ENCODE data around the gene ADCY4. TPM values are rescaled to one million over a fixed set of nuclear protein-coding genes. Genes with fewer than 3 reads are reported as not detected.

The ADCY4 gene
- total RNA-seq, 1 donor from 2014 or later, result 29.0 TPM

DNA sequence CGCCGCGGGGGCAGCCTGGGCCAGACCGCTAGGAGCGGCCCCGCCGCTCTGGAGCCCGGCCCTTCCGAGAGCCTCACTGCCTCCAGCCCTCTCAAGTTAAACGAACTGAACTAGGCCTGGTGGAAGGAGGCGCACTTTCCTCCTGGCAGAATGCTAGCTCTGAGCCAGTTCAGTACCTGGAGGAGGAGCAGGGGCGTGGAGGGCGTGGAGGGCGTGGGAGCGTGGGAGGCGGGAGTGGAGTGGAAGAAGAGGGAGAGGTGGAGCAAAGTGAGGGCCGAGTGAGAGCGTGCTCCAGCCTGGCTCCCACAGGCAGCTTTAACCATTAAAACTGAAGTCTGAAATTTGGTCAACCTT is 18.3 kb downstream of the ADCY4 start:
- no peak for DNase-seq (ENCODE audit: low spot score)

DNA sequence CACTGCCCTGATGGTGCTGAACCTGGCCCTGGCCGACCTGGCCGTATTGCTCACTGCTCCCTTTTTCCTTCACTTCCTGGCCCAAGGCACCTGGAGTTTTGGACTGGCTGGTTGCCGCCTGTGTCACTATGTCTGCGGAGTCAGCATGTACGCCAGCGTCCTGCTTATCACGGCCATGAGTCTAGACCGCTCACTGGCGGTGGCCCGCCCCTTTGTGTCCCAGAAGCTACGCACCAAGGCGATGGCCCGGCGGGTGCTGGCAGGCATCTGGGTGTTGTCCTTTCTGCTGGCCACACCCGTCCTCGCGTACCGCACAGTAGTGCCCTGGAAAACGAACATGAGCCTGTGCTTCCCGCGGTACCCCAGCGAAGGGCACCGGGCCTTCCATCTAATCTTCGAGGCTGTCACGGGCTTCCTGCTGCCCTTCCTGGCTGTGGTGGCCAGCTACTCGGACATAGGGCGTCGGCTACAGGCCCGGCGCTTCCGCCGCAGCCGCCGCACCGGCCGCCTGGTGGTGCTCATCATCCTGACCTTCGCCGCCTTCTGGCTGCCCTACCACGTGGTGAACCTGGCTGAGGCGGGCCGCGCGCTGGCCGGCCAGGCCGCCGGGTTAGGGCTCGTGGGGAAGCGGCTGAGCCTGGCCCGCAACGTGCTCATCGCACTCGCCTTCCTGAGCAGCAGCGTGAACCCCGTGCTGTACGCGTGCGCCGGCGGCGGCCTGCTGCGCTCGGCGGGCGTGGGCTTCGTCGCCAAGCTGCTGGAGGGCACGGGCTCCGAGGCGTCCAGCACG is 18.9 kb downstream of the ADCY4 start:
- peak; percentile 51 for DNase-seq (ENCODE audit: low spot score)

DNA sequence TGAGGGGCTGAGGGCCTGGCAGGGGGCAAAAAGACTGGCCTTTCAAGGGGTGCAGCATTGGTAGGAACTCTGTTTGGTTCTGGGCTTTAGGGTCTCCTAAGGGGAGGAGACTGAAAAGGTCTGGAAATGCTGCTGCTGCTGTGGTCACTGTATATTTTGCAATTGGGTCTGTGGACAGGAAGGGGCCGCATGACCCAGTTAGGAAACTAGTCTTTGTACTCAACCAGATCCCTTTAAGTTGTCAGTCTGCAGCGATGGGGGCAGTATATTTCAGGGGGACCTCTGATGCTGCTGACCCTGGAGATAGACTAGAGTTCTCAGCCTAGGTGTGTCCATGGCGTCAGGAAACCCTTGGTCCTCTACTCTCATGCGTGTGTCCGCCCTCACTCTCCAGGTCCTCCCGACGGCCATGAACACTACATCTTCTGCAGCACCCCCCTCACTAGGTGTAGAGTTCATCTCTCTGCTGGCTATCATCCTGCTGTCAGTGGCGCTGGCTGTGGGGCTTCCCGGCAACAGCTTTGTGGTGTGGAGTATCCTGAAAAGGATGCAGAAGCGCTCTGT is 19.5 kb downstream of the ADCY4 start:
- no peak for DNase-seq (ENCODE audit: low spot score)

DNA sequence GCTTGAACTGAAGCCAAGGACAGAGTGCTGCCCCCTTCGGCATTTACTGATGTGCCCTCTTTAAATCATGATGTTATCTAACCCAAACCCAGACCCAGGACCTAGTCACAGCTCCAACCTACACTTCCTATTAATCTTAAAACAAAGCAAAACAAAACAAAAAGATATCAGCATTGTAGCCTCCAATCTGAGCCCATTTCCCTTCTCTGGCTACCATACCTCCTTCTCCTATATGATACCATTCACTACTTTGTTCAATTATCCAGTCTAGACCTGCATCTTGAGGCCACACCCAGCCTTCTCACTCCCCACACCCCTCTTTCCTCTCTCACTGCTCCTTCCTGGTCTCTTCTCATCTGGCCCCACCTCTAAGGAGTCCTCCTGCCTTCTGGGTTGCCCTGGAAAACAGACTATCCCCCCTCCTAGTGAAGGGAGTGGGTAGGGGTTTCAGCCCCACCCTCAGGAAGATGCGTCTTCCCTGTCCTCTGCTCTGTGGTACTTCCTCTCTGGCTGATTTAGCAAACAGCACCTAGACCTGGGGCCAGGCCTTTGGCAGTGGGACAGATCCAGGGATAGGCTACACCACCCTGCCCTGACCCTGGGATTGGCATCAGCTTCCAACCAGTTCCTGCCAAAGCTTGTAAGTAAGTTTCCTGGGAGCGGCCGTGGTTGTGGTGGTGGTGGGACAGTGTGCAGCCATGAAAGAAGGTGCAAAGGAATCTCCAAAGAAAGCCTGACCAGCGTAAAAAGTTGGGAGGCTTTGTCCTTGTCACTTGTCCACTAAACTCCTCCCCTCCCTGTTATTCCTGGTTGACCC is 20.3 kb downstream of the ADCY4 start:
- no peak for DNase-seq (ENCODE audit: low spot score)

DNA sequence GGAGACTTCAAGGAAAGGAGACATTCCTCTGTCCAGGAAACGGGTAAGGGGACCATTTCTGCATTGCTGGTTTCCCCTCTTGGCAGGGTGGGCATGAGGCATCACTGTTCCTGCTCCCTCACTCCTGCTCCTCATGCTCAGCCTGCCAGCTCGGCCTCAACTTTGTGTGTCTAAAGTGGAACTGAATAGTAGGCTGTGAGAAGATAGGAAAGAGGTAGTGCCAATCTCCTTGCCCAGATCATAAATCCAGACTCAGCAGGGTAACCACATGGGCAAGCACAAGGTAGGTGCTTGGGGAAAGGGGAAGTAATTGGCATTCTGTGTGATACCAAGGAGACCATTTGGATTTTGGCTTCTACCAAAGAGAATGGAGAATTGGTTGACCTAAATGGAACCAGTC is 21.0 kb downstream of the ADCY4 start:
- DNase-seq (ENCODE audit: low spot score), result no peak

DNA sequence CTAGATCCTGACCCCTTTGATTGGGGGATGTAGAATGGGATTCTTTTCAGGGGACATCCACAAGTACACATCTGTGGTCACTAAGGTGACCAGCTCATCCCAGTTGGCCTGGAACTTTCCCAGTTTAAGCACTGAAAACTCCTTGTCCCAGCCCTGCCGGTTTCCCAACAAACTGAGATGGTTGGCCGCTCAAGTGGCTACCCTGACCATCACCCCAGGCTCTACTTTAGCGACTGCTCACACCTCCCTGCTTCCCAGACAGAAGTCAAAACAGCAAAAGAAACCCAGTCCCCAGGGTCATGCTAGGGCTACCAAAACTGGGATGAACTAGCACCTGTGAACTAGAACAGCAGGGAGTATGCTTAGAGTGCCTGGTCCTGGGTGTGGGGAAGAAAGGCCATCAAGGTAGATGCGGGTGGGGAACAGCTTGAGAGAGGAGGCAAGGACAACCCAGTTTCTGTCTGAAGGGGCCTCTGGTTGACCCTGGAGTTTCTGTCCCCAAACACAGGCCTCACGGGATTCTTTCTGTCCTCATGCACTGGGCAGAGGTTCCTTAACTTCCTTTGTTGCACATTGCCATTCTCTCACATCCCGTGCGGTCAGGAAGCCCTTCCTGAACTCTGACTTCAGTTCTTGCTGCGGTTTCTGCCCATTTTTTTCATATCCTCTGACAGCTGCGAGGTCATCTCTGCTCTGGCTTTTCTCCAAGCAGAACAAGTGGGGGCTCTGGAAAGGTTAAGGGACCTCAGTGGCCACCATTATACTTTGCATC is 21.9 kb downstream of the ADCY4 start:
- no peak for DNase-seq (ENCODE audit: low spot score)

DNA sequence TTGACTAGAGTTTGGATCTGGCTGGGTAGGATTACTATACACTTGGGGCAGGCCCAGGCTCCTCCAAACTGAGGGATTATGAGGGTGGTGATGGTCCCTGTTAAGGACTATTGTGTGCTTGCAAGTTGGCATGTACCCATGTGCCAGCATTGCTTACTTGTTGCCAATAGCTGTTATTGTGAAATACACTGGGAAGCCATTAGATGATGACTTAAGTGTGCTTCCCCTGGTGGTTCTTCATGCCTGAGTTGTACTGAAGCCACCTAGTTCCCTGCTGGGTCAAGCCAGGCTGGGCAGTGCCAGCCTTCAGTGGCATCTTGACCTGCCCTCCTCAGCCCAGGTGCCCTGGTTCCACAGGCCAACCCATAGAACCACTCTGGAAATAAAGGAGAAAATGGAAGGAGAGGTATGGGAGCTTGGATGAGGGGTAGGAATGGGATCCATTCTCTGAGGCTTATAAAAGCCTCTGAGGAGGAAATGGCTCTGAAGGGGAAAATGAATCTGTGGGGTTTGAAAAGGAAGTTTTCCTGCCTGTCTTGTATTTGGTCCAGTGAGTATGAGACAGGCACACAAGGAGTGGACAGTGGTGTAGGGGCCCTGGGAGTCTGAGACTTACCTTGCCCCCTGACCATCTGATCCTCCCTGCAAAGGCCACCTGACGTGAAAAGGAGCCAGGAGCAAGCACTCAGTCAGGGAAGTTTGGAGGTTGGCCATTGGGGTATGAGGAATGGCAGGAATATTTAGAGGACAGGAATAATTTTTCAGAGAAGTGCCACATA is 22.8 kb downstream of the ADCY4 start:
- no peak for DNase-seq (ENCODE audit: low spot score)

DNA sequence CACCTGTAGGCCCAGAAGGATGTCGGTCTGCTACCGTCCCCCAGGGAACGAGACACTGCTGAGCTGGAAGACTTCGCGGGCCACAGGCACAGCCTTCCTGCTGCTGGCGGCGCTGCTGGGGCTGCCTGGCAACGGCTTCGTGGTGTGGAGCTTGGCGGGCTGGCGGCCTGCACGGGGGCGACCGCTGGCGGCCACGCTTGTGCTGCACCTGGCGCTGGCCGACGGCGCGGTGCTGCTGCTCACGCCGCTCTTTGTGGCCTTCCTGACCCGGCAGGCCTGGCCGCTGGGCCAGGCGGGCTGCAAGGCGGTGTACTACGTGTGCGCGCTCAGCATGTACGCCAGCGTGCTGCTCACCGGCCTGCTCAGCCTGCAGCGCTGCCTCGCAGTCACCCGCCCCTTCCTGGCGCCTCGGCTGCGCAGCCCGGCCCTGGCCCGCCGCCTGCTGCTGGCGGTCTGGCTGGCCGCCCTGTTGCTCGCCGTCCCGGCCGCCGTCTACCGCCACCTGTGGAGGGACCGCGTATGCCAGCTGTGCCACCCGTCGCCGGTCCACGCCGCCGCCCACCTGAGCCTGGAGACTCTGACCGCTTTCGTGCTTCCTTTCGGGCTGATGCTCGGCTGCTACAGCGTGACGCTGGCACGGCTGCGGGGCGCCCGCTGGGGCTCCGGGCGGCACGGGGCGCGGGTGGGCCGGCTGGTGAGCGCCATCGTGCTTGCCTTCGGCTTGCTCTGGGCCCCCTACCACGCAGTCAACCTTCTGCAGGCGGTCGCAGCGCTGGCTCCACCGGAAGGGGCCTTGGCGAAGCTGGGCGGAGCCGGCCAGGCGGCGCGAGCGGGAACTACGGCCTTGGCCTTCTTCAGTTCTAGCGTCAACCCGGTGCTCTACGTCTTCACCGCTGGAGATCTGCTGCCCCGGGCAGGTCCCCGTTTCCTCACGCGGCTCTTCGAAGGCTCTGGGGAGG is 23.9 kb downstream of the ADCY4 start, which contains the start of gene LTB4R:
Gene LTB4R, plus strand, starts transcription at position 857 of the 959 bp plus-strand sequence. CDS start 4,150 bp downstream, outside the sequence.
- peak; percentile 66 for DNase-seq (ENCODE audit: low spot score)

DNA sequence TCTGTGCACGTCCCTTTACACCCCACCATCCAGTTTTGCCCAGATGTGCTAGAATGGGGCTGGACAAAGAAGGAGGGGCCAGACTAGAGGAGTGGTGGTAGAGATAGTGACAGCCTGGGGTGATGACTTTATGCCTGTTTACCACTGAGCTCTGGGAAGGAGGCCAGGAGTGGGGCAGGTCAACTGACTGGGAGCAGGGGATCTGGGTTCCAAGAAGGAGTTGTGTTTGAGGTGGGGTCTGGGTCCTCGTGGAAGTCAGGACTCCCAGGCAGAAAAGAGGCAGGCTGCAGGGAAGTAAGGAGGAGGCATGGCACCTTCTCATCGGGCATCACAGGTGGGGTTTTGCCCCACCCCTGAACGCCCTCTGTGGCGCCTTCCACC is 24.6 kb downstream of the ADCY4 start:
- peak; percentile 41 for DNase-seq (ENCODE audit: low spot score)

DNA sequence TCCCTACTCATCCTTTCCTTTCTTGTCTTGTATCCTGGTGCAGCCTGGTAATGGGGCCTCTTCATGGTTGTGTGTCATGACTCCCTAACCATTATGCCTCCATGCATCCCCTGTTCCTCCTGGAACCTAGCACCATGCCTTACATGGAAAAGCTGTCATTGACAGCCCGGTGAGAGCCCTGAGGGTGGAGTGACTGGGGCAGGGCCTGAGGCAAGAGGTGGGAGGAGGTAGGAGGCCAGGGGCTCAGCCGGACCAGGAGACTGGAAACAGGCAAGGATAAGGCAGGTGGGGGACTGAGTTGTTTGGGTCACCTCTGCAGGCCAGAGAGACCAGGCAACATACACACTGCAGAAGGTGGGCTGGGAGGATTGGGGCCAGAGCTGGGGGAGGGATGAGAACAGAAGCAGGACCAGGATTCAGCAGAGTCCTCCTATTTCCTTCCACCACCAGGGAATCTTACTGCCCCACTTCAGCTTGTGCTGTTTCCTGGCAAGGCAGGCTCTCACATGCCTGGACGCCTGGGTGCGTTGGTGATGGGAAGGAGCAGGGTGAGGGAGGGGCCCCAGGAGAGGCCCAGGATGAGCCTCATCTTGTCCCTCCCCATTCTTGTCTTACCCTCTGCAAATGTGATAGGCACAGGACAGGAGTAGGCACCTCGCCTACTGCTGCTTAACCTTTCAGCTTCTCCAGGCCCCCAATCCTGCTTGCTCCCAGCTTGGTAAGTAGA is 25.2 kb downstream of the ADCY4 start, which contains the start of gene LTB4R2:
Gene LTB4R2, plus strand, starts transcription at position 603 of the 727 bp plus-strand sequence. CDS start 525 bp downstream, outside the sequence.
- DNase-seq (ENCODE audit: low spot score), result no peak

DNA sequence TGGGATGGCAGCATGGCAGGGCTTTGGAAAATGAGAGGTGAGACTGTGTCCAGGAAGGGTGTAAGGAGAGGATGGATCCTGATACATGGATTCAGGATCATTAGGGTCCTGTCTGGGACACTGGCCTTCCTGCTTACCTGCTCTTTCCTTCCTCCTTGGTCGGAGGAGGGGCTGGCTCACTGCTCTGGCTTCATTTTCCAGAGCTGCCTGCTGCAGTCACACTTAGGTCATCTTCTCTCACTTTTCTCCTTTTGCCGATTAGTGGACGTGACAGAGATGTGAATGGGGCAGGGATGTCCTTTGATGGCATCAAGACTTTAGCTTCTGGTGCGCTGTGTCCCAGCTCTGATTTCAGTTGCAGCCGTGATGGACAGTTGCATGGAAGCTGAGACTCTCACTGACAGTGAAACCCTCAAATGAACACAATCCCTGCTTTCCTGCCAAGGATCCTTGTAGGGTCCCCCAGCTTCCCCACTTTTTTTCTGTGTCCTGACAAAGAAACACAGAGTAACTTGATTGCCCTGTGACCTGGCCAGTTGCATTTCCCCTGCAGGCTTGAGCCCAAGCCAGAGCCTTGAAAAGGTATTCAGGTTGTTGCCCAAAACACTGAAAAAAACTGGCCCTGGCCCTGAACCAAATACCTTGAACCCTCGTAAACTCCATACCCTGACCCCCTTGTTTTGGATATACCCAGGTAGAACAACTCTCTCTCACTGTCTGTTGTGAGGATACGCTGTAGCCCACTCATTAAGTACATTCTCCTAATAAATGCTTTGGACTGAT is 26.3 kb downstream of the ADCY4 start:
- DNase-seq (ENCODE audit: low spot score), result no peak

DNA sequence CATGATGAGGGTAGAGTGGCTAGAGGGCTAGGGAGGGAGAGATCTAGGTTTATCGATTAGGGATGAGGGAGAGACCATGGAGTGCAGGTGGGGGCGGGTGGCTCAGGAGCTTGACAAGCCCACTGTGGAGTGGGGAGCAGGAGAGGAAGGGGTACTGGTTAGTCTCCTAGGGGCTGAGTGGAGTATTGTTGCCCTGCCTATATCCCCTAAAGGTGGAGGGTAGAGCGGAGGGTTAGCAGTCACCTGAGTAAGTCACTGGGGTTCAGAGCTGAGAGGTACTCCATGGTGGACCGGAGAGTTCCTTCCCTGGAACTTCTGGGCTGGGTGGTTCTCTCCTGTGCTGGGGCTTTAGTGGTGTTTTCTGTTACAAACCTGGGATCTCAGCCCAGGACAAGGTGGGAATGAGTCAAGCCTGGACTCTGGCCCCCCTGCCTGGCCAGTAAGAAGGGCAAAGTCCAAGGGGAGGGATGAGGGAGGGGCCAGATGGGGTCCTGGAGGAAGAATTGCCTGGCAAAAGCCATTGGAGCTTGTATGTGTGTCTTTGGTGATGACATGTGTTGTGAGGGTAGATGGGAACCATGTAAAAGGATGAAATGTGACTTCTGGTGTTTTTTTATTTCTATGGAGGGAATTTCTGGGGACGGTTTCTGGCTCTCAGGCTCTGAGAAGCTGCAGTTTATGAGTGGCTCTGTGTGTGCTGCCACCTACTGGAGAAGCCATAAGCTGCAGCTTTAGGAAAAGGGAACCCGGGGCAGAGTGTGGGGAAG is 27.1 kb downstream of the ADCY4 start, which contains the start of gene CIDEB:
Gene CIDEB, minus strand, starts transcription at position 403 of the 767 bp plus-strand sequence. Its CDS starts 119 bp downstream, at position 284.
- peak; percentile 76 for DNase-seq (ENCODE audit: low spot score)

DNA sequence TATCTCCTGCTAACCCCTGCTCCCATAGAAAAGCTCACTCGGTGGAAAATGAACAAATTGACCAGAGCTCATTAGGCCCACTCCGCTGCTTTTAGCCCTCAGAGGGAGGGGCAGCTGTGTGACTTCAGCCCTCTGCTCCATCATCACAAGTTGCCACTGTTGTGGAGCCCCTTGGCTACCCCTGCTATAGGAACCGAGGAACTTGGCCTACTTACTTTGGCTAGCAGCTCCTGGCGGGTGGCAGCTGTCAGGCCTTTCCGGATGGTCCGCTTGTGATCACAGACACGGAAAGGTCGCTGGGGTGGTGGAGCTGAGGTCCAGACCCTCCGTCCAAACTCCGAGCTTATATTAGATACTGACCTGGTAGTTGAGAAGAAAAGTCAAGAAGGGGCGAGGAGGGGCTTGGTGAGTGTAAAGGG is 27.7 kb downstream of the ADCY4 start:
- DNase-seq (ENCODE audit: low spot score), result no peak

DNA sequence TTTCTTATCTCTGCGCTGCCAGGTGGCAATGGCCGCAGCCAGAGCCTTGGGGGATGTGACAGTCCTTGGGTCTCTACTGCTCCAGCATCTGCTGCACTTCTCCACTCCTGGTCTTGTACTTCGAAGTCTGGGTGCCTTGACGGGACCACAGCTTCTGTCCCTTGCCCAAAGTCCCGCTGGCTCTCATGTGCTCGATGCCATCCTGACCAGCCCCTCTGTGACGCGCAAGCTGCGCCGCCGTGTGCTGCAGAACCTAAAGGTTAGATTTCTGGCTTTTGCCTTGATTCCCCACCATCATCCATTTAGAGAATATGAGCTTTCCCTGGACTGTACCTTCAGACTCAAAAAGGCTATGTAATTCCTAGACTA is 30.9 kb downstream of the ADCY4 start:
- no peak for DNase-seq (ENCODE audit: low spot score)

DNA sequence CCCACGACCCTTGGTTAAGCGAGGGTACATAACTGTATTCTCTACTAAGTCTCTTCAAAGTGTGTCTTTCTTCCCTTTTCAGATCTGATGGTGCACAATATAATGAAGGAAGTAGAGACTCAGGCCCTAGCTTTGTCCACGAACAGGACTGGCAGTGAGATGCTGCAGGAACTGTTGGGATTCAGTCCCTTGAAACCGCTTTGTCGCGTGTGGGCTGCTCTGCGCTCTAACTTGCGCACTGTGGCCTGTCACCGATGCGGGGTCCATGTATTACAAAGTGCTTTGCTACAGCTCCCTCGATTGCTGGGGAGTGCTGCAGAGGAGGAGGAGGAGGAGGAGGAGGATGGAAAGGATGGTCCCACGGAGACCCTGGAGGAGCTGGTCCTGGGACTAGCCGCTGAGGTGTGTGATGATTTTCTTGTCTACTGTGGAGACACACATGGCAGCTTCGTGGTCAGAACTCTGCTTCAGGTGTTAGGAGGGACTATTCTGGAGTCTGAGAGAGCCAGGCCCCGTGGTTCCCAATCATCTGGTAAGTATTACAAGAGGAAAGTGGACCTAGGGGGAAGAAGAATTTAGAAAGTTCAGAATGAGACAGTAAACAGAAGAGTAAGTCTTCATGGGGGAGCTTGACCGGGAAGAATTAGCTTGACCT is 34.4 kb downstream of the ADCY4 start:
- DNase-seq (ENCODE audit: low spot score), result no peak

DNA sequence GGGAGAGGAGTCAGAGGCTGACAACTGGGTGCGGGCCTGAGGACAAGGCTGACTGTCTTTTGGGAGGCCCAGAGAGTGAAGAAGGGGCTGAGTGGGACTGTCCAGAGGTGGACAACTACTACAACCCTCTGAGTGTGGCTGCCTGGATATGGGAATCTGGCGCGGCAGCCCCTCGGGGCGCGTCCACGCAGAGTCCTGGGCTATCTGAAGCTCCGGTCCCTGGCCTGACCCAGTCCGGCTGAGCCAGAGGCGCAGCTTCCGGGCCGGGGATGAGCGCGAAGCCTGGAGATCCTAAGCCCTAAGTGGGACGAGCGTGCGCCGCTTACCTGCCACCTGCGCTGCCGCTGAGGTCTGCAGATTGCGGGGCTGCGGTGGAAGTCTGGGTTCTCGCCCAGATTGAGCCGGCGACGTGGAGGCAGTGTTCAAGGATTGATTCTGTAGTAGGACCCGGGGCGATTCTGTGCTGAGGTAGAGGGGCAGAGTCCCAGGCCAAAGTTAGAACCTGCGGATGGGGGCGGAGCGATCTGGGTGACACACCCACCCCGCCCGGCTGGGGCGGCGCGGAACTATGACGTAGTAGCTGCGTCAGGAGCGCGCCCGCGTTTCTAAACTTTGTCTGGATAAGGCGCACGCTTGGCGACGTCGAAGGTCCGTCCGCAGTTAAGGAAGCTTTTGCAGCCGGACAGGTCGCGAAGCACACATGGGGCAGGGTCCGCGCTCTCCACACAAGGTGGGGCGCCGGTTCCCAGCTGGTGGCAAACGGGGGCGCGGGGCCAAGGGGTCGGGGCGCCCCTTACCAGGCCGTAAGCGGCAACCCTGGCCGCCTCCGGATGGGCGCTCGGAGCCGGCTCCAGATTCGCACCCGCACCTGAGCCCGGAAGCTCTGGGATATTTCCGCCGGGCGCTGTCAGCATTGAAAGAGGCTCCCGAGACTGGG is 35.3 kb downstream of the ADCY4 start, which contains the start of the genes DHRS1 and NOP9:
Gene DHRS1, minus strand, starts transcription at position 526 of the 937 bp plus-strand sequence. CDS start 674 bp downstream, outside the sequence.
Gene NOP9, plus strand, starts transcription at position 596 of the 937 bp plus-strand sequence. Its CDS starts 105 bp downstream, at position 701.
- DNase-seq (ENCODE audit: low spot score), result peak; percentile 93
